Neuron (in vitro differentiated cells): ENCODE results near the gene ZKSCAN2.

Source experiments
- H2AFZ ChIP-seq: one replicate; pipeline ENCODE4 v1.6.1; 2013; ENCODE audit warnings: low read depth, mild to moderate bottlenecking, inconsistent platforms, low read length, moderate library complexity
- H3K27me3 ChIP-seq: one replicate; pipeline ENCODE4 v1.6.1; 2013; ENCODE audit warnings: low read length; ENCODE audit not compliant: insufficient read depth
- H3K36me3 ChIP-seq: one replicate; pipeline ENCODE4 v1.6.1; 2013; ENCODE audit warnings: low read length; ENCODE audit not compliant: insufficient read depth
- H3K4me1 ChIP-seq: one replicate; pipeline ENCODE4 v1.6.1; 2013; ENCODE audit warnings: low read length; ENCODE audit not compliant: insufficient read depth
- H3K4me3 ChIP-seq: 2 replicates; pipeline ENCODE4 v1.5.1; 2013; ENCODE audit warnings: mild to moderate bottlenecking, low read length, moderate library complexity
- H3K9me3 ChIP-seq: one replicate; pipeline ENCODE4 v1.6.1; 2013; ENCODE audit warnings: low read length

ZKSCAN2 gene

DNA sequence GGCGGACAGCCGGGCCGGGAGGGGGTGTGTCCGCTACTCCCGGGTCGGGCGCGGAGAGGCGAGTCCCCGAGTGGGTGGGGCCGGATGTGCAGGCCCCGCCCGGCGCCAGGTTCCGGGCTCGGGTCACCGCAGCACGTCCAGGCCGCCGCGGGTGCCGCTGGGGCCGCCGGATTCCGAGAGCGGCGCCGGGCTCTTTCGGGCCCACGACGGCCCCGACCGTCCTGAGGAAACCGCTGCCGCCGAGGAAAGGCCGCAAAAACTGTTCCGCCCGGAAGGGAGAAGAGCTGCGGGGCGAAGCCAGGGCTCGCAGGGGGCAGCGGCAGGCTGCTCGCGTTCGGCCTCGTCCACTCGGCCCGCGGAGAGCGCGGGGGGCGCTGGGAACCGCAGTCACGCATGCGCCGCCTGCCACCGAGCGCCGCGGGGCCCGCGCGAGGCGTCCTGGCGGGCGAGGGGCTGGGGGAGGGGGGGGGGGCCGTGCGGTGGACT, at the start of gene ZKSCAN2:
Gene ZKSCAN2 (minus strand): TSS at position 376 of the 486 bp plus-strand sequence. CDS start 718 bp downstream, outside the sequence.
- peaks cover 33% of the 10 kb centered on the region for H3K4me1 ChIP-seq
- H3K9me3 ChIP-seq, result no peaks in the 10 kb centered on the region
- H3K27me3 ChIP-seq, result no peaks in the 10 kb centered on the region
- peak within 1 kb of the TSS; percentile 60 for H2AFZ ChIP-seq
- peaks cover 22% of the 10 kb centered on the region for H3K36me3 ChIP-seq
- H3K4me3 ChIP-seq, result peak within 1 kb of the TSS; percentile 56

- H3K4me1 ChIP-seq, result no peaks in the 10 kb centered on the region
- H3K36me3 ChIP-seq, result no peaks in the 10 kb centered on the region
- no peak overlapping the region for H2AFZ ChIP-seq
- no peak overlapping the region for H3K4me3 ChIP-seq
- H3K27me3 ChIP-seq, result no peaks in the 10 kb centered on the region
- H3K9me3 ChIP-seq, result no peaks in the 10 kb centered on the region
These were observed 42.3 kb upstream of the ZKSCAN2 start for GRCh38 chr16:25299792-25300590.

DNA sequence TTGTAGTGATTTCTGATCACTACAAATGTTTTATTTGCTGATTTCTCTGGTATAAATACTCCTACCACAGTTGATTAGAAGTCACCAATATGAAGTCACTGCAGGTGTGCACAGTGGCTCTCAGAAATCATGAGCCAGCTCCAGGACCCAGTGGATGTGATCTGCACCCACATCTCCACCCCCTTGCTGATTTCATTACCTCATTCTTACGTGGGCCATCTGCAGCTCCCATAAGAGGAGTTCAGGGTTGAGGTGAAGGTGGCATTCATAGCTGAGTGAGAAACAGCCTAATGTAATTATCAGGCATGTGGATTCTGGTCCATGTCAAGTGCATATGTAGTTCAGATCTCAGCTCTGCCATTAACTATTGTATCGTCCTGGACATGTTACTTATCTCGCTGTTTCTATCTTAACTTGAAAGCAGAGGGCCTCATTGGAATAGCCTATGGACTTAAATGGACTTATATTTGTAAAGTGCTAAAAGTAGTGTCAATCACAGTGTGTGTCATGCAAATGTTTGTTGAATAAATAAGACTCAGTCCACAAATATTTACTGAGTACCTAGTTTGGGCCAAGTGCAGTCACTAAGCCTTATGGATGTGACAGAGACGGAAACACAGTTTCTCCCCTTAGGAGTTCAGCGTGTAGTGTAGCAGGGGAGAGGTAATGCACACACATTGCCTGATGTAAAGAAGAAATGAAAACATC, 40.7 kb upstream of the ZKSCAN2 start:
- Histone ChIP-seq H3K4me3 (no peak overlapping the region), H2AFZ (no peak overlapping the region), H3K4me1 (no peaks in the 10 kb centered on the region), H3K36me3 (no peaks in the 10 kb centered on the region), H3K27me3 (no peaks in the 10 kb centered on the region), H3K9me3 (no peaks in the 10 kb centered on the region)

- Histone ChIP-seq H2AFZ (no peak overlapping the region), H3K9me3 (no peaks in the 10 kb centered on the region), H3K36me3 (no peaks in the 10 kb centered on the region), H3K4me3 (no peak overlapping the region), H3K27me3 (no peaks in the 10 kb centered on the region), H3K4me1 (no peaks in the 10 kb centered on the region)
These were observed 39.6 kb upstream of the ZKSCAN2 start for GRCh38 chr16:25297151-25297787.

DNA sequence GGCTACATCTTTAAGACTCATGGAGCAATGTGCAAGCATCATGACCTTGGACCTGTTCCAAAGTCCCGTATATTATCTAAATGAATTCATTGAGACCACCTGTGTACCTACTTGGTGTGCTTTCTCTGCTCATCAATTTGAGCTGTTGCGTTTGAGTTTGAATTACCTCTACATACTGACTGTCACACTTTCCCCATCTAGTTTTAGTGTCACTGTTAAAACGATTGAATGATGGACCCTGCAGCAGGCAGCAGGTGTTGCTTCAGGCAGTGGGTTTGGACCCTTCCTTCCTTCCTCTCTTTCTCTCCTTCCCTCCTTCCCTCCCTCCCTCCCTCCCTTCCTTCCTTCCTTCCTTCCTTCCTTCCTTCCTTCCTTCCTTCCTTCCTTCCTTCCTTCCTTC, 33.9 kb upstream of the ZKSCAN2 start:
- H3K4me1 ChIP-seq, result no peaks in the 10 kb centered on the region
- H3K27me3 ChIP-seq, result no peaks in the 10 kb centered on the region
- no peak overlapping the region for H2AFZ ChIP-seq
- H3K4me3 ChIP-seq, result no peak overlapping the region
- no peaks in the 10 kb centered on the region for H3K9me3 ChIP-seq
- no peaks in the 10 kb centered on the region for H3K36me3 ChIP-seq

GRCh38 chr16:25289466-25289865, 31.8 kb upstream of the ZKSCAN2 start:
- no peak overlapping the region for H3K4me3 ChIP-seq
- H3K27me3 ChIP-seq, result no peaks in the 10 kb centered on the region
- no peak overlapping the region for H2AFZ ChIP-seq
- H3K4me1 ChIP-seq, result no peaks in the 10 kb centered on the region
- H3K9me3 ChIP-seq, result no peaks in the 10 kb centered on the region
- H3K36me3 ChIP-seq, result no peaks in the 10 kb centered on the region

DNA sequence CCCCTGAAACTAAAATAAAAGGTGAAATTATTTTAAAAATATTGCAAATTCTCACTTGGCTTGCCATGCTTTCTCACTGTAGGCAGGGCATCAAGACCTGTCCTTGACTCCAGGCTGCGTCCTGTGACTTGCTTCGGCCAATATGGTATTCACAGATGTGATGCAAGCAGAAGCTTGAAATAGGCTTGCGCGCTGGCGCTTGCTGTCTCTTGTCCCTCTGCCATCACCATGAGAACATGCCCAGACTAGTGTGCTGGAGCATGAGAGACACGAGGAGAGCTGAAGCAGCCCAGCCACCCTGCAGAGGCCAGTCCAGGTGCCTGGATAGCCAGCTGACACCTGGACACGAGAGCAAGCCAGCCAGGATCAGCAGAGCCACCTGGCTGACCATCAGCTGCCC, 21.8 kb upstream of the ZKSCAN2 start:
- no peaks in the 10 kb centered on the region for H3K9me3 ChIP-seq
- H3K36me3 ChIP-seq, result no peaks in the 10 kb centered on the region
- no peak overlapping the region for H2AFZ ChIP-seq
- no peaks in the 10 kb centered on the region for H3K4me1 ChIP-seq
- no peak overlapping the region for H3K4me3 ChIP-seq
- no peaks in the 10 kb centered on the region for H3K27me3 ChIP-seq

GRCh38 chr16:25271421-25271820, 13.8 kb upstream of the ZKSCAN2 start:
- Histone ChIP-seq H3K27me3 (no peaks in the 10 kb centered on the region), H2AFZ (no peak overlapping the region), H3K4me3 (no peak overlapping the region), H3K4me1 (no peaks in the 10 kb centered on the region), H3K9me3 (no peaks in the 10 kb centered on the region), H3K36me3 (peaks cover 6% of the 10 kb centered on the region)

- Histone ChIP-seq H3K9me3 (no peaks in the 10 kb centered on the region), H2AFZ (no peak overlapping the region), H3K36me3 (peaks cover 10% of the 10 kb centered on the region), H3K4me3 (no peak overlapping the region), H3K4me1 (no peaks in the 10 kb centered on the region), H3K27me3 (no peaks in the 10 kb centered on the region)
These were observed 12.9 kb upstream of the ZKSCAN2 start for GRCh38 chr16:25270577-25270976.

GRCh38 chr16:25269879-25270278, 12.2 kb upstream of the ZKSCAN2 start:
- H3K9me3 ChIP-seq, result no peaks in the 10 kb centered on the region
- peaks cover 10% of the 10 kb centered on the region for H3K36me3 ChIP-seq
- no peak overlapping the region for H2AFZ ChIP-seq
- no peaks in the 10 kb centered on the region for H3K4me1 ChIP-seq
- no peaks in the 10 kb centered on the region for H3K27me3 ChIP-seq
- no peak overlapping the region for H3K4me3 ChIP-seq

GRCh38 chr16:25265968-25266367, 8.3 kb upstream of the ZKSCAN2 start:
- Histone ChIP-seq H3K4me3 (no peak overlapping the region), H3K27me3 (no peaks in the 10 kb centered on the region), H3K4me1 (no peaks in the 10 kb centered on the region), H2AFZ (no peak overlapping the region), H3K36me3 (peaks cover 24% of the 10 kb centered on the region), H3K9me3 (no peaks in the 10 kb centered on the region)

DNA sequence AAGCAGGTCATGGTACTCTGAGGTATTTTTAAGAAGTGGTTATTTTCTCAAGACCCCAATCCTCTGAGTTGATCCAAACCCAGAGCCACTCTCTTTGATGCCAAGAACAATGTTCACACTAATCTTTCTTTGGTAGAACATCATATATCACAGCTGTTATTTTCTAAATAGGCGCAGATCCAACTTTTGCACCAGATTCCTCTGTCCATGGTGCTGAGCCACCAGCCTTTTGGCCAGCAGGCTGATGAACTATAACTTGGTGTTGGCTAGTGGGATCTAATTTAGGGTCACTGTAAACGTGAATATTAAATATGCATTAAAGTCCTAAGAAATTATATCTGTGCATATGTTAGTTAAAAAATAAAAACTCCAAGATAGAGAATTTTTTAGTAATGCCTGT, 7.0 kb upstream of the ZKSCAN2 start:
- H3K9me3 ChIP-seq, result no peaks in the 10 kb centered on the region
- no peak overlapping the region for H3K4me3 ChIP-seq
- H3K36me3 ChIP-seq, result peaks cover 20% of the 10 kb centered on the region
- no peaks in the 10 kb centered on the region for H3K27me3 ChIP-seq
- H3K4me1 ChIP-seq, result peaks cover 9% of the 10 kb centered on the region
- no peak overlapping the region for H2AFZ ChIP-seq

GRCh38 chr16:25260416-25260815, 2.8 kb upstream of the ZKSCAN2 start:
- peaks cover 14% of the 10 kb centered on the region for H3K36me3 ChIP-seq

More at GRCh38 chr16:25260416-25260815, 2.8 kb upstream of the ZKSCAN2 start:
- no peak overlapping the region for H2AFZ ChIP-seq
- no peak overlapping the region for H3K4me3 ChIP-seq
- H3K4me1 ChIP-seq, result peaks cover 27% of the 10 kb centered on the region
- H3K9me3 ChIP-seq, result no peaks in the 10 kb centered on the region
- H3K27me3 ChIP-seq, result no peaks in the 10 kb centered on the region
